NT2/D1 (cell line): ENCODE data around the gene MEPCE.

Experiments
- YY1 ChIP-seq: IDR thresholded peaks from 2 replicates; pipeline ENCODE4 v1.6.1; 2011; ENCODE audit not compliant: insufficient read length, insufficient read depth
- ZNF274 ChIP-seq: IDR thresholded peaks from 2 replicates; pipeline ENCODE4 v1.6.1; 2011; ENCODE audit warnings: mild to moderate bottlenecking, low read depth, low read length

- TF ChIP-seq YY1: no peak
- no peak for TF ChIP-seq ZNF274
Measured at GRCh38 chr7:100429637-100430492, at the start of gene MEPCE.
